ENCODE data around the gene DENND4B.

DENND4B gene

GRCh38 chr1:153944005-153944826 is 2.3 kb downstream of the DENND4B start:
- intact Hi-C loops (cut with DNase I; ENCODE audit: low total_unique reads), result loop anchor here (10.0 kb wide), 1 partner anchor 269 kb away; the partner anchor contains the start of genes ILF2 and NPR1

GRCh38 chr1:153942766-153943549 is 3.6 kb downstream of the DENND4B start:
- Histone ChIP-seq H3K9me3 (no peaks in the 10 kb centered on the region), H3K27ac (no peak overlapping the region), H3K4me1 (peaks cover 0 to 31% (median 15%) of the 10 kb centered on the region in 4 donors), H3K36me3 (peaks cover 33 to 66% (median 47%) of the 10 kb centered on the region in 3 donors), H3K4me3 (no peak overlapping the region), H3K27me3 (no peaks in the 10 kb centered on the region)
- no peak for DNase-seq
- intact Hi-C loops (cut with DNase I; ENCODE audit: low total_unique reads), result loop anchor here (10.0 kb wide), 1 partner anchor 268 kb away; the partner anchor contains the start of genes ILF2 and NPR1
- no peak for TF ChIP-seq CTCF (IDR thresholded peaks at IDR 0.05)

More at GRCh38 chr1:153944005-153944826, 2.3 kb downstream of the DENND4B start:
- H3K27ac ChIP-seq, result peak overlapping the region; percentile 94 to 98
- H3K27me3 ChIP-seq, result no peaks in the 10 kb centered on the region
- no peak for DNase-seq
- H3K4me1 ChIP-seq, result peaks cover 0 to 31% (median 15%) of the 10 kb centered on the region in 4 donors
- H3K9me3 ChIP-seq, result no peaks in the 10 kb centered on the region
- H3K4me3 ChIP-seq, result peak overlapping the region in 1 of 2 donors; percentile 93
- peaks cover 43 to 68% (median 52%) of the 10 kb centered on the region in 3 donors for H3K36me3 ChIP-seq
- no peak for TF ChIP-seq CTCF (IDR thresholded peaks at IDR 0.05)

- Histone ChIP-seq H3K36me3 (peaks cover 38 to 69% (median 54%) of the 10 kb centered on the region in 3 donors), H3K27ac (no peak overlapping the region)
Measured at GRCh38 chr1:153941826-153942725, 4.4 kb downstream of the DENND4B start.

DNA sequence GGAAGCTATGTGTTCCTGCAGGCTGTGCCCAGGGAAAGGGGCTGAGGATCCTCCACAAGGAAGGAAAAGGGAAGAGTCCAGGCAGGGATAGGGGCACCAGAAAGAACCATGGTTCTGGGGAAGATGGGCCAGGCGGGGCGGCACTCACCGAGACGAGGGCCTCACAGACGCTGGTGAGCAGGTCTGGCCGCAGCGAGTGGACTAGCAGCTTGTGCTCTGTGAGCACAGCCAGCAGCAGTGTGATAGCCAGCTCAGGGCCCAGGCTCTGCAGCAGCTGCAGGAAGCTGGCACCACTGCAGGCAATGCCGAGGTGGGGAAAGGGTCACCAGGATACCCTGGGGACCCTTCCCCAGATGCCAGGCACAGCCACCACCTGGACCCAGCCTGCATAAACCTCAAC is 5.8 kb downstream of the DENND4B start:
- TF ChIP-seq CTCF (IDR thresholded peaks at IDR 0.05), result no peak
- Histone ChIP-seq H3K4me1 (peaks cover 0 to 23% (median 10%) of the 10 kb centered on the region in 4 donors), H3K27ac (no peak overlapping the region), H3K36me3 (peaks cover 49 to 82% (median 67%) of the 10 kb centered on the region in 3 donors), H3K9me3 (no peaks in the 10 kb centered on the region), H3K27me3 (no peaks in the 10 kb centered on the region), H3K4me3 (no peak overlapping the region)
- DNase-seq, result no peak
- intact Hi-C loops (cut with DNase I; ENCODE audit: low total_unique reads), result loop anchor here (10.0 kb wide), 1 partner anchor 266 kb away; the partner anchor contains the start of genes ILF2 and NPR1

More at GRCh38 chr1:153941826-153942725, 4.4 kb downstream of the DENND4B start:
- DNase-seq, result no peak
- Histone ChIP-seq H3K27me3 (no peaks in the 10 kb centered on the region), H3K4me1 (peaks cover 0 to 29% (median 15%) of the 10 kb centered on the region in 4 donors), H3K9me3 (no peaks in the 10 kb centered on the region), H3K4me3 (no peak overlapping the region)
- intact Hi-C loops (cut with DNase I; ENCODE audit: low total_unique reads), result loop anchor here (10.0 kb wide), 1 partner anchor 267 kb away; the partner anchor contains the start of genes ILF2 and NPR1
- TF ChIP-seq CTCF (IDR thresholded peaks at IDR 0.05), result no peak

Data from tibial artery (tissue), 4 donors.